Measurements from ENCODE around the gene HMX3. TPM values are rescaled to one million over a fixed set of nuclear protein-coding genes. Genes with fewer than 3 reads are reported as not detected.

Gene HMX3
- total and polyA plus RNA-seq, 11 donors = 0.27 TPM; not detected in 10

DNA sequence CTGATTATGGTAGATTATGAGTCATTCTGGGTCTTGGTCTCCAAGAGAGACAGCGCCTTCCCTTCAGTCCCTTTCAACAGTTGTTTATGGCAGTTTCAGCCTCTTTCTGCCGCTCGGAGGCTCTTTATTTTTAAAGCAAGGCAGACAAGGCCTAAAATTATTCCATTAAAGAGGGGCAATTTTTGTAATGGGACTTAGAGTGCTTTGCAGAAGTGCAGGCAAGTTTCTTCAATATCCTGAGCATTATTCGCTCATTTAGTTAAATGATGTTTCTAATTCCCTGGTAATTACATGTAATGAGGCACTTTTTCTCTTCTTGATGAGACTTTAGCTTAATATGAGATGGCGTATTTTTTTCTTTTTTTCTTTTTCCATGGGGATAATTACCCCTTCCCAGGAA lies 52.0 kb downstream of the HMX3 start:
- Histone ChIP-seq H3K4me1 (no peaks in the 10 kb centered on the region), H3K4me3 (no peak overlapping the region), H3K9me3 (peaks cover 0 to 26% (median 16%) of the 10 kb centered on the region in 12 donors), H3K27me3 (no peaks in the 10 kb centered on the region), H3K36me3 (peaks cover 0 to 18% (median 0%) of the 10 kb centered on the region in 9 donors), H3K27ac (no peak overlapping the region)
- intact Hi-C loops (cut with DNase I) = no loop called here
- ATAC-seq = no peak
- WGBS, 4 donors = 97 to 100% (median 98%) methylated on average over 5 of the region's 5 CpGs
- TF ChIP-seq, protein P1, sequence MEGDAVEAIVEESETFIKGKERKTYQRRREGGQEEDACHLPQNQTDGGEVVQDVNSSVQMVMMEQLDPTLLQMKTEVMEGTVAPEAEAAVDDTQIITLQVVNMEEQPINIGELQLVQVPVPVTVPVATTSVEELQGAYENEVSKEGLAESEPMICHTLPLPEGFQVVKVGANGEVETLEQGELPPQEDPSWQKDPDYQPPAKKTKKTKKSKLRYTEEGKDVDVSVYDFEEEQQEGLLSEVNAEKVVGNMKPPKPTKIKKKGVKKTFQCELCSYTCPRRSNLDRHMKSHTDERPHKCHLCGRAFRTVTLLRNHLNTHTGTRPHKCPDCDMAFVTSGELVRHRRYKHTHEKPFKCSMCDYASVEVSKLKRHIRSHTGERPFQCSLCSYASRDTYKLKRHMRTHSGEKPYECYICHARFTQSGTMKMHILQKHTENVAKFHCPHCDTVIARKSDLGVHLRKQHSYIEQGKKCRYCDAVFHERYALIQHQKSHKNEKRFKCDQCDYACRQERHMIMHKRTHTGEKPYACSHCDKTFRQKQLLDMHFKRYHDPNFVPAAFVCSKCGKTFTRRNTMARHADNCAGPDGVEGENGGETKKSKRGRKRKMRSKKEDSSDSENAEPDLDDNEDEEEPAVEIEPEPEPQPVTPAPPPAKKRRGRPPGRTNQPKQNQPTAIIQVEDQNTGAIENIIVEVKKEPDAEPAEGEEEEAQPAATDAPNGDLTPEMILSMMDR (IDR thresholded peaks at IDR 0.05) = no peak
- no peak for DNase-seq

Other genes with a start within 250 kb of the HMX3 start
- not detected for gene FAM24A, start 225.4 kb upstream of the HMX3 start, total RNA-seq
- not detected for gene FAM24A, start 225.4 kb upstream of the HMX3 start, polyA plus RNA-seq
- 1 to 10 TPM; 3.4 to 8.3 (median 5.7) TPM for gene C10orf88, start 181.7 kb upstream of the HMX3 start, total RNA-seq
- gene C10orf88, start 181.7 kb upstream of the HMX3 start, polyA plus RNA-seq = 1 to 10 TPM; 3.1 to 5.7 TPM
- 1 to 10 TPM in 8 of 9 donors, under 1 TPM in 1; 0.97 to 3.9 (median 2.0) TPM for gene PSTK, start 155.6 kb upstream of the HMX3 start, total RNA-seq
- 1 to 10 TPM; 1.9 to 3.3 TPM for gene PSTK, start 155.6 kb upstream of the HMX3 start, polyA plus RNA-seq
- gene IKZF5, start 127.2 kb upstream of the HMX3 start, total RNA-seq = 10 to 100 TPM in 4 of 9 donors, 1 to 10 TPM in 5; 5.0 to 16.5 (median 8.6) TPM
- gene IKZF5, start 127.2 kb upstream of the HMX3 start, polyA plus RNA-seq = 1 to 10 TPM; 5.8 to 5.9 TPM
- 100 to 1,000 TPM in 1 of 9 donors, 10 to 100 TPM in 8; 30.3 to 102 (median 60.0) TPM for gene ACADSB, start 127.0 kb upstream of the HMX3 start, total RNA-seq
- gene ACADSB, start 127.0 kb upstream of the HMX3 start, polyA plus RNA-seq = 10 to 100 TPM in 1 of 2 donors, 1 to 10 TPM in 1; 9.6 to 11.5 TPM
- not detected for gene HMX2, start 12.2 kb downstream of the HMX3 start, total RNA-seq
- not detected for gene HMX2, start 12.2 kb downstream of the HMX3 start, polyA plus RNA-seq
- 10 to 100 TPM; 23.8 to 47.5 (median 38.7) TPM for gene BUB3, start 18.4 kb downstream of the HMX3 start, total RNA-seq
- gene BUB3, start 18.4 kb downstream of the HMX3 start, polyA plus RNA-seq = 10 to 100 TPM; 15.1 to 62.4 TPM